Hepatic stellate cell (primary cell): ENCODE results near the gene PDCD2.
"Not testable (repeated sequence)": the region's sequence is repeated elsewhere in the genome, so short reads cannot be mapped to it uniquely, and the experiment has no call there.

Experiments used
- DNase-seq: peaks from one replicate; pipeline ENCODE4 v3.0.0; 2011; ENCODE audit warnings: low spot score

The PDCD2 gene

GRCh38 chr6:170584181-170584953 is at the start of gene PDCD2:
TSS of gene PDCD2 (minus strand) at chr6:170584637. CDS start at chr6:170584581, 56 bp downstream.
- DNase-seq = peak; percentile 91

DNA sequence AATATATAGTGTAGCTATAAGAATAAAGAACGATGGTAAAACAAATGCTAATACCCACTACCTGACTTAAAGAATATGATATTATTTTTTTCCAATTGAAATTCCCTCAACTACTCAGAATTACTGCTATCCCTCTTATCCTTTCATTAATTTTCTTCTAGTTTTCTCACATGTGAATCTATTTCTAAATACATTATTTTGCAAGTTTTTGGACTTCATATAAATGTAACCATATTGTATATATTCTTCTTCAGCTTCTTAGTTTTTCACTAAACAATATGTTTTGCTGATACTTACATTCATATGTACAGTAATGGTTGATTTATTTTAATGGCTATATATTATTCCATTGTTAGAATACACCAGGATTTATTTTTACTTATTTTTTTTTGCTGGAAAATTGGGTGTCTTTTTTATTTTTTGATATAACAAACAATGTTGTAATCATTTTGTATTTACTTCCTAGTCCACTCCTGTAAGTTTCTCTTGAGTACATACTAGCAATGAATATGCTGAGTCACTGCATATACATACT is 31.6 kb upstream of the PDCD2 start:
- DNase-seq = not testable (repeated sequence)

- not testable (repeated sequence) for DNase-seq
These were observed 27.9 kb upstream of the PDCD2 start for GRCh38 chr6:170612256-170612804.

GRCh38 chr6:170609225-170609624 is 24.8 kb upstream of the PDCD2 start:
- not testable (repeated sequence) for DNase-seq

GRCh38 chr6:170605574-170606259 is 21.3 kb upstream of the PDCD2 start:
- no peak for DNase-seq

GRCh38 chr6:170597278-170597677 is 12.8 kb upstream of the PDCD2 start:
- DNase-seq = no peak

GRCh38 chr6:170596426-170596825 is 12.0 kb upstream of the PDCD2 start:
- no peak for DNase-seq

GRCh38 chr6:170590725-170591124 is 6.3 kb upstream of the PDCD2 start:
- no peak for DNase-seq

- DNase-seq = no peak
These were observed 589 bp upstream of the PDCD2 start for GRCh38 chr6:170584954-170585498.

- DNase-seq = peak; percentile 25
These were observed 669 bp downstream of the PDCD2 start for GRCh38 chr6:170583756-170584180.

- DNase-seq = no peak
These were observed 5.5 kb downstream of the PDCD2 start for GRCh38 chr6:170578909-170579308.

DNA sequence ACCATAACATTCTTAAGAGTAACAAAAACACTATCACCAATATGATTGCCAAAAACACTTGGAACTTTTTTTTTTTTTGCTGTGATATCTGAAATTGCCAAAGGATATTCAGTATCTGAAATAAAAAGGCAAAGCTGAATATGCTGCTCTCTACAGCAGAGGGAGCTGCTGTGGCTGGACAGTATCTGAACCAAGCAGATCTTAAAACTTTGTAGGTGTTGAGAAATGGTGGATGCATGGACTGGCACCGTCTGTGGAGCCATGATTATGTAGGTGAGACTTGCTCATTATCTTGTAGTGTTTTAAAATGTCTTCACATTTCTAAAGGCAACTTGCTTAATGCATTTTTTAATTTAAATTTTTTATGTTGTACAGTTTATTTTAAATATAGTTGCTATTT is 9.2 kb downstream of the PDCD2 start:
- peak; percentile 8 for DNase-seq

- no peak for DNase-seq
These were observed 11.6 kb downstream of the PDCD2 start for GRCh38 chr6:170572704-170573466.

DNA sequence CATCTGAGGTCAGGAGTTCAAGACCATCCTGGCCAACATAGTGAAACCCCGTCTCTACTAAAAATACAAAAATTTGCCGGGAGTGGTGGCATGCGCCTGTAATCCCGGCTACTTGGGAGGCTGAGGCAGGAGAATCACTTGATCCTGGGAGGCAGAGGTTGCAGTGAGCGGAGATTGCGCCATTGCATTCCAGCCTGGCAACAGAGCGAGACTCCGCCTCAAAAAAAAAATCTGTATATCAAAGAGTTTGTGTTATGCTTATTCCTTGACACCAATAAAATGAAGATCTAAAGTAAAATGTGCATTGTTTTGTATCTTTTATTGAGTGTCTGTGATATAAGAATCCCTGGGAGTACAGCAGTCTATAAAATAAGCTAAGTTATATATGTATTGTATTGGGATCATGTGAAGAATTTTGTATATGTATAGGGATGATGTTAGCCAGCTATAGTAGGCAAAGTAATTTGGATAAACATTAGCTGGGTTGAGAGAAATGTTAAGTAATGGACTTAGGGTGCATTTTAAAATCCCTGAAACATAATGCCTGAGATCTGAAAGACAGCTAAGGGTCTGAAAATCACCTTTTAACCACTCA is 19.4 kb downstream of the PDCD2 start:
- no peak for DNase-seq

GRCh38 chr6:170561555-170561954 is 22.9 kb downstream of the PDCD2 start:
- DNase-seq = no peak

DNA sequence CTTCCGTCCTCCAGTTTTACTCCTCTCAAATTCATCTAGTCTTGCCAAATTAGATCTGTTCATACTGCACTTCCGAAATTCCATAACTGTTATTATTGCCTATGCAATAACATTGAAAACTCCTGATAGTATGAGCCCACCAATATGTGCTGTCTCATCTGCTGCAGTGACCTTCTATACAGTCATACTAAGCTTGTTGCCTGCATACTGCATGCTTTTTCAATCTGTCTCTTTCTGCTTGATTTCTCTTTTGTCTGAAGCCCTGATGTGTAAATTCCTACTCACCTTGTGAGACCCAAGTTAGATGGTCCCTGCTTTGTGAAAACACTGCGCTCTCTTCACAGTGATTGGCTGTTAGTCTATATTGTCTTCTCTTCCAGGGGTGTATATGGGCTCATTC is 29.1 kb downstream of the PDCD2 start:
- no peak for DNase-seq

GRCh38 chr6:170554796-170555137 is 29.7 kb downstream of the PDCD2 start:
- no peak for DNase-seq

DNA sequence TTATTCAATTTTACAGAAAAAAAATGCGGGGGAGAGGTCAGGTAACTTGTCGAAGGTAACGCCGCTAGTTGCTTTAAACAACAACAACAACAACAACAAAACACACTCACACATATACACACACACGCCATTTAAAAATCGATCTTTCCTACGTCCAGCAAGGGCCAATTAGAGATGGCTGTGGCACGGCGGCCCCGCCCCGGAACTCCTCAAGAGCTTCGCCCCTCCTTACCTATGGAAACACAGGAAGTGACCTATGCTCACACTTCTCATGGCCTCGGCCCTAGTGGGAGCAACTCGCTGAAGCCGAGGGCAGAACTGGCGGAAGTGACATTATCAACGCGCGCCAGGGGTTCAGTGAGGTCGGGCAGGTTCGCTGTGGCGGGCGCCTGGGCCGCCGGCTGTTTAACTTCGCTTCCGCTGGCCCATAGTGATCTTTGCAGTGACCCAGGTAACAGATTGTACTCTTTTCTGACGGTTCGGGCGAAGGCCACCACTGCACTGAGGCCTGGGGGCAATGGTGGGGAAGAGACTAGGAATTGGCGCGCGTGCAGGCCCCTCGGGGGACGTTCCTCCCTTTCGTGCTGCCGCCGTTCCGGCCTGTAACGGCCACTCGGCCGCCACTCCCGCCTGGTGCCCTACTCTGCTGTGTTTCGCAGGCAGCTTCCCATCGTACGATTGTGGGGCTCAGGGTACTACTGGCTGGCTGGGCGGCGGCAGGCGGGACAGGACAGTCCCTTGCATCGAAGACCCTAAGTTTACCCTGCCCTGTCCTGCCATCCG is 30.2 kb downstream of the PDCD2 start, which contains the start of gene TBP:
Gene TBP, plus strand, starts transcription at position 357 of the 783 bp plus-strand sequence. CDS start 2,661 bp downstream, outside the sequence.
- peak; percentile 88 for DNase-seq

GRCh38 chr6:170553534-170554012 is 30.9 kb downstream of the PDCD2 start:
- DNase-seq = peak; percentile 12
